Sigmoid colon (tissue), 4 donors: Measurements from ENCODE around the gene PRKX.

ENCODE experiments used
- CTCF ChIP-seq, 4 experiments: fragments of 450-650 bp in 3 of 4; fragments of 200-600 bp in 1 of 4; IDR thresholded peaks; one replicate each; pipeline ENCODE4 v1.5.1; 2016 to 2019; ENCODE audit warnings: antibody characterized with exemption in 4 of 4, mild to moderate bottlenecking in 3 of 4, moderate library complexity in 2 of 4
- EP300 ChIP-seq, 4 donors: sonication (generic); formaldehyde crosslinking; IDR thresholded peaks; one replicate each; pipeline ENCODE4 v1.6.1; 2017; ENCODE audit warnings: antibody characterized with exemption in 4 of 4
- POLR2AphosphoS5 ChIP-seq, 4 donors: sonication (generic); formaldehyde crosslinking; IDR thresholded peaks; one replicate each; pipeline ENCODE4 v1.6.1; 2017; ENCODE audit warnings: antibody characterized with exemption in 4 of 4

GRCh38 chrX:3648084-3648483 is 65.4 kb downstream of the PRKX start:
- TF ChIP-seq CTCF (IDR thresholded peaks at IDR 0.05) = no peak
- no peak for TF ChIP-seq POLR2AphosphoS5 (IDR thresholded peaks at IDR 0.05)
- no peak for TF ChIP-seq EP300 (IDR thresholded peaks at IDR 0.05)
